Fibroblast of lung (primary cell): ENCODE data around the gene ABHD5. TPM values are rescaled to one million over a fixed set of nuclear protein-coding genes. Genes with fewer than 3 reads are reported as not detected.

Experiments used
- DNase-seq, 2 donors: peaks; one replicate each; pipeline versions ENCODE4 v3.0.0 to v3.0.0-alpha.2; 2010; ENCODE audit warnings: low read depth in 2 of 2
- H2AFZ ChIP-seq: 2 replicates; pipeline ENCODE4 v1.5.1; 2012; ENCODE audit warnings: low read length, control low read depth, inconsistent platforms
- H3K27ac ChIP-seq: 2 replicates; pipeline ENCODE4 v1.5.1; 2011; ENCODE audit warnings: low read length, control low read depth; ENCODE audit not compliant: insufficient read depth
- H3K27me3 ChIP-seq: 2 replicates; pipeline ENCODE4 v1.5.1; 2011; ENCODE audit warnings: mild to moderate bottlenecking, low read length; ENCODE audit not compliant: control insufficient read depth, insufficient read depth
- H3K36me3 ChIP-seq: 2 replicates; pipeline ENCODE4 v1.5.1; 2011; ENCODE audit warnings: low read length; ENCODE audit not compliant: control insufficient read depth, insufficient read depth
- H3K4me1 ChIP-seq: 2 replicates; pipeline ENCODE4 v1.5.1; 2011; ENCODE audit warnings: low read length; ENCODE audit not compliant: control insufficient read depth, insufficient read depth; ENCODE audit errors: extremely low read depth
- H3K4me2 ChIP-seq: 2 replicates; pipeline ENCODE4 v1.5.1; 2011; ENCODE audit warnings: low read length, control low read depth; ENCODE audit not compliant: insufficient read depth; ENCODE audit errors: extremely low read depth
- H3K4me3 ChIP-seq, 4 experiments: fragments of 200-600 bp in 1 of 4; sonication (generic) in 1 of 4; replicated peaks in 1 of 4; 2 replicates each; pipeline ENCODE4 v1.5.1; 2011 to 2016; ENCODE audit warnings: low read length in 4 of 4, low read depth in 3 of 4, mild to moderate bottlenecking in 3 of 4, control low read depth in 2 of 4, inconsistent platforms in 1 of 4, mixed read lengths in 1 of 4; ENCODE audit not compliant: insufficient read depth in 1 of 4; ENCODE audit errors: control extremely low read depth in 1 of 4
- H3K79me2 ChIP-seq: 2 replicates; pipeline ENCODE4 v1.5.1; 2012; ENCODE audit warnings: mild to moderate bottlenecking, low read length, inconsistent platforms; ENCODE audit not compliant: control insufficient read depth, insufficient read depth
- H3K9ac ChIP-seq: 2 replicates; pipeline ENCODE4 v1.5.1; 2011; ENCODE audit warnings: mild to moderate bottlenecking, low read length, control low read depth; ENCODE audit not compliant: insufficient read depth
- H3K9me3 ChIP-seq: 2 replicates; pipeline ENCODE4 v1.5.1; 2012; ENCODE audit warnings: low read depth, low read length; ENCODE audit not compliant: control insufficient read depth, insufficient read depth
- H4K20me1 ChIP-seq: 2 replicates; pipeline ENCODE4 v1.5.1; 2011; ENCODE audit warnings: low read length; ENCODE audit not compliant: control insufficient read depth, insufficient read depth; ENCODE audit errors: extremely low read depth
- CTCF ChIP-seq, 2 donors: IDR thresholded peaks in 1 of 2; conservative IDR thresholded peaks in 1 of 2; 1 replicate in 1 of 2; 2 replicates in 1 of 2; pipeline ENCODE4 v1.5.1; 2011 to 2012; ENCODE audit warnings: low read length in 2 of 2, control low read depth in 1 of 2, inconsistent platforms in 1 of 2, low read depth in 1 of 2, mild to moderate bottlenecking in 1 of 2
- EZH2 ChIP-seq: IDR thresholded peaks from 2 replicates; pipeline ENCODE4 v1.5.1; 2012; ENCODE audit warnings: low read length, control low read depth, mild to moderate bottlenecking; ENCODE audit errors: missing control alignments
- polyA plus RNA-seq, 2 donors: library from polyadenylated mRNA; depleted of rRNA in 1 of 2; stranded (reverse) in 1 of 2; unstranded in 1 of 2; fragments of >200 nt; gene quantifications; 2 replicates each; pipeline ENCODE4 v1.2.1, GENCODE V29; 2011 to 2012; ENCODE audit warnings: missing spikeins in 1 of 2
- total RNA-seq: library from RNA; depleted of rRNA; stranded (reverse); fragments of >200 nt; gene quantifications from 2 replicates; pipeline ENCODE4 v1.2.1, GENCODE V29; 2014

ABHD5 gene
- total and polyA plus RNA-seq, 2 donors (not counting 1 experiment from before 2014, with no cell fraction given), result 59.8 to 64.7 TPM

- no peaks in the 10 kb centered on the region for H3K79me2 ChIP-seq
Measured at GRCh38 chr3:43748645-43749044, 57.9 kb downstream of the ABHD5 start.

GRCh38 chr3:43752905-43753304 is 62.2 kb downstream of the ABHD5 start:
- Histone ChIP-seq H3K9me3 (no peaks in the 10 kb centered on the region), H3K27me3 (no peaks in the 10 kb centered on the region), H3K79me2 (no peaks in the 10 kb centered on the region), H3K4me2 (no peak overlapping the region), H3K9ac (no peak overlapping the region), H3K4me1 (peaks cover 25% of the 10 kb centered on the region), H3K27ac (no peak overlapping the region), H4K20me1 (no peaks in the 10 kb centered on the region), H3K4me3 (no peak overlapping the region), H2AFZ (no peak overlapping the region), H3K36me3 (no peaks in the 10 kb centered on the region)
- no peak for DNase-seq
- TF ChIP-seq EZH2 (no peak), CTCF (conservative IDR thresholded peaks at IDR 0.05 in 1 of 2, IDR thresholded peaks at IDR 0.05 in 1 of 2; ENCODE audit: low read depth in 1 of 2, low read length in 2 of 2) (no peak)

More at GRCh38 chr3:43748645-43749044, 57.9 kb downstream of the ABHD5 start:
- no peak overlapping the region for H3K4me3 ChIP-seq
- peak overlapping the region; percentile 52 for H3K27ac ChIP-seq
- peak overlapping the region; percentile 58 for H2AFZ ChIP-seq
- H3K27me3 ChIP-seq, result no peaks in the 10 kb centered on the region
- DNase-seq, result no peak
- no peak overlapping the region for H3K9ac ChIP-seq
- no peaks in the 10 kb centered on the region for H3K9me3 ChIP-seq
- H4K20me1 ChIP-seq, result no peaks in the 10 kb centered on the region
- peaks cover 17% of the 10 kb centered on the region for H3K4me1 ChIP-seq
- H3K4me2 ChIP-seq, result no peak overlapping the region
- H3K36me3 ChIP-seq, result no peaks in the 10 kb centered on the region
- no peak for TF ChIP-seq EZH2
- no peak for TF ChIP-seq CTCF (conservative IDR thresholded peaks at IDR 0.05 in 1 of 2, IDR thresholded peaks at IDR 0.05 in 1 of 2; ENCODE audit: low read depth in 1 of 2, low read length in 2 of 2)

DNA sequence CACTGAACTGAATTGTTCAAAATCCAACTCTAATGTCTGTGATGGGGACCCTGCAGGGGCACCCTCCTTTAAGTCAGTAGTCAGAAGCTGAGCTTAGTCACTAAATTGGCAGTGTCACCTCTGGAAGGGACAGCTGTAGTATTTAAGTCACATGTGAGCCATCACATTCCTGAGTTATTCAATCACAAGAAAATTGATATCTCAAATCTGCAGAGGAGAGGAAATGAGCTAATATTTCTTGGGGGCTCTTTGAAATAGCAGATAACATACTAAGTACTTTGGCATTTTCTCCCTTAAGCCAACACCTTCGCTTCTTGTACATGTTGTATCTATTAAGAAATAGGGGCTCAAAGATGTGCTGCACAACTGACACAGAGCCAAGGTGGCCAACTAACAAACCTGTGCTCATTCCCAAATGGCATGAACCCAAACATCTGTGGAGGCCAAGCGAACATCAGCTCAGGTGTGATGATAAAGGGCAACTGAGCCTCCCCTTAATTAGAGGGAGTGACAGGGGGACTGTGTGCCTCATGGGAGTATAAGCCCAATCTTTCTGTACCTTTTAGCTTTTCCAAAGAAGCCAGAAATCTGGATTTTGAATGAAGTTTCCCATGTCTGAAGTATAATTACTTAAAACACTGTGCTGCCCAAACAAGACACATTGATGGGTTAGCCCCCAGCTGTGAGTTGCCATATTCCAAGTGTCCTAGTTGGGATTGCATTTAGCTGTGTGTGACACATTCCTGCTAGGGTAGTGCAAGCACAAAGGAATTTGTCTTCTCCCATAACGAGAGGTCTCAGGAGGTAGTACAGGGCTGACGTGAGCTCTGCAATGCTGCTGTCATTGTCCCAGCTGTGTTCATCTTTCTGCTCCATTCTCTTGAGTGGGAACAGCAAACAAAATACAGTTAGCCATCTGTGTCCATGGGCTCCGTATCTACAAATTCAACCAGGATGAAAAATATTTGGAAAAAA is 63.3 kb downstream of the ABHD5 start:
- peak overlapping the region; percentile 7 for H3K4me2 ChIP-seq
- peak; percentile 66 to 82 for DNase-seq
- H3K36me3 ChIP-seq, result no peaks in the 10 kb centered on the region
- peaks cover 26% of the 10 kb centered on the region for H3K4me1 ChIP-seq
- no peaks in the 10 kb centered on the region for H3K27me3 ChIP-seq
- TF ChIP-seq EZH2, result no peak
- TF ChIP-seq CTCF (conservative IDR thresholded peaks at IDR 0.05 in 1 of 2, IDR thresholded peaks at IDR 0.05 in 1 of 2; ENCODE audit: low read depth in 1 of 2, low read length in 2 of 2), result no peak
- no peaks in the 10 kb centered on the region for H3K79me2 ChIP-seq
- no peaks in the 10 kb centered on the region for H4K20me1 ChIP-seq
- no peaks in the 10 kb centered on the region for H3K9me3 ChIP-seq
- no peak overlapping the region for H3K4me3 ChIP-seq
- H2AFZ ChIP-seq, result no peak overlapping the region
- peak overlapping the region; percentile 51 for H3K27ac ChIP-seq
- no peak overlapping the region for H3K9ac ChIP-seq
